AG10803 (cell line): ENCODE results near the gene RANBP3.

Experiments
- DNase-seq: peaks from one replicate; pipeline ENCODE4 v3.0.0; 2010; ENCODE audit warnings: low read depth
- H3K4me3 ChIP-seq: 2 replicates; pipeline ENCODE4 v1.5.1; 2011; ENCODE audit warnings: mild to moderate bottlenecking, low read length, control low read depth
- TF ChIP-seq, protein P1 (sequence below): conservative IDR thresholded peaks from 2 replicates; pipeline ENCODE4 v1.5.1; 2011; ENCODE audit warnings: mild to moderate bottlenecking, low read length, control low read depth, inconsistent platforms

RANBP3 gene

DNA sequence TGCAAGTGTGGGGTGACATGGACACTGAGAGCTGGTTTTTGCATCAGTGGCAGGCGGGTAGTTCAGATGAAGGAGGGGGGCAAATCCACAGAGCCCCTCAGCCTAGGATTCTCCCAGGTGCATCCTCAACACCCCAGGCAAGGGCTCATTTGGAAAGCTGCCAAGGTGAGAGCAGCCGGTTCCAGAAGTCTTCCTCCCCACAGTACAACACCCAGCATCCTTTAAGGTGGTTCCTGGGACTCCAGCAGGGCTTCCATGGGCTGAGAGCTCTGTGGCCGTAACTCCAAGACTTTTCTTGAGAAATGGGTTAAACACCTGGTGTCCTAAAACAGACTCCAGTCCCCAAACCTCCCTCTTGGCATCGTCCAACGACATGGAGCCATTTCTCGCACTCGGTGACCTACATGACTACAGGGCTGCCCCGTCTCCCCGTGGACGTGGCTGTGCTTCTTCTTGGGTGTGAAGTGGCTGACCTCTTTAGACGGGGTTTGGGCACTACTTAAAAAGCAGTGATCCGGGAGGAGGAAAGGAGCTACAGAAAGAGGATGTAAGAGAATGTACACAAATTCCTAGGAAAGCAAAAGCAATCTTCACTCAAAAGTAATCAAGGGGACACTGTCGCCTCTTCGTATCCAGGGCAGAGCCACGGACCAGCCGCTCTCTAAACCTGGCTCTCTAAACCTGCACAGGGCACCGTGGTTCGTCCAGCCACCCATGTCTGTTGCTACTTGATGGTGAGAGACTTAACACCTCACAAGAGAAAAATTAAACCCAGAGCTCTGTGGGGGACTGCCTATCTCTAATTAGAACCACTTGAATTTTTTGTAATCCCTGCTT is 25.5 kb downstream of the RANBP3 start:
- TF ChIP-seq, protein P1, sequence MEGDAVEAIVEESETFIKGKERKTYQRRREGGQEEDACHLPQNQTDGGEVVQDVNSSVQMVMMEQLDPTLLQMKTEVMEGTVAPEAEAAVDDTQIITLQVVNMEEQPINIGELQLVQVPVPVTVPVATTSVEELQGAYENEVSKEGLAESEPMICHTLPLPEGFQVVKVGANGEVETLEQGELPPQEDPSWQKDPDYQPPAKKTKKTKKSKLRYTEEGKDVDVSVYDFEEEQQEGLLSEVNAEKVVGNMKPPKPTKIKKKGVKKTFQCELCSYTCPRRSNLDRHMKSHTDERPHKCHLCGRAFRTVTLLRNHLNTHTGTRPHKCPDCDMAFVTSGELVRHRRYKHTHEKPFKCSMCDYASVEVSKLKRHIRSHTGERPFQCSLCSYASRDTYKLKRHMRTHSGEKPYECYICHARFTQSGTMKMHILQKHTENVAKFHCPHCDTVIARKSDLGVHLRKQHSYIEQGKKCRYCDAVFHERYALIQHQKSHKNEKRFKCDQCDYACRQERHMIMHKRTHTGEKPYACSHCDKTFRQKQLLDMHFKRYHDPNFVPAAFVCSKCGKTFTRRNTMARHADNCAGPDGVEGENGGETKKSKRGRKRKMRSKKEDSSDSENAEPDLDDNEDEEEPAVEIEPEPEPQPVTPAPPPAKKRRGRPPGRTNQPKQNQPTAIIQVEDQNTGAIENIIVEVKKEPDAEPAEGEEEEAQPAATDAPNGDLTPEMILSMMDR, result no peak
- H3K4me3 ChIP-seq, result no peak overlapping the region
- DNase-seq, result no peak

DNA sequence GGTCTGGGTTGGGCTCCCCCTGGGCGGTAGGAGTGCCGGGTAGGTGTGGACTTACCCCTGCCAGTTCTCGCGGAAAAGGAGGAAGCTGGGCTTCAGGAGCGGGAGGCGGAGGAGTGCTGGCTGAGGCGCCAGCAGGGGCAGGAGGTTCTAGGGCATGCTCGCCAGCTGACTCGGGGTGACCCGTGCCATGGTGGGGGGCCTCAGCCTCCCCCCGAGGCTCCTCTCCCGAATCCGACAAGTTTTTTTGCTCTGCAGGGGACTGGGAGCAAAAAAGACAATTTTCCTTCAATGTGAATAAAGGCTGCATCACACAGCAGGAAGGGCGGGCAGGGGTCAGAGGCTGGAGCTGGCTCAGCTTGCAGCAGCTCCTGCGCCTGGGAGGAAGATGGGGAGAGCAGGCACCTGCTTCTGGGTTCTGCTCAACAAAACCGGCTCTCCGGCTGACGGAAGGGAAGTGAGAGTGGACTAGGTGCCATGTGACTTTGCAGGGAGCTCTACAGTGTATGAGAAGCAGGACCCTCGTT is 26.5 kb downstream of the RANBP3 start:
- no peak overlapping the region for H3K4me3 ChIP-seq
- TF ChIP-seq, protein P1, result no peak
- no peak for DNase-seq

DNA sequence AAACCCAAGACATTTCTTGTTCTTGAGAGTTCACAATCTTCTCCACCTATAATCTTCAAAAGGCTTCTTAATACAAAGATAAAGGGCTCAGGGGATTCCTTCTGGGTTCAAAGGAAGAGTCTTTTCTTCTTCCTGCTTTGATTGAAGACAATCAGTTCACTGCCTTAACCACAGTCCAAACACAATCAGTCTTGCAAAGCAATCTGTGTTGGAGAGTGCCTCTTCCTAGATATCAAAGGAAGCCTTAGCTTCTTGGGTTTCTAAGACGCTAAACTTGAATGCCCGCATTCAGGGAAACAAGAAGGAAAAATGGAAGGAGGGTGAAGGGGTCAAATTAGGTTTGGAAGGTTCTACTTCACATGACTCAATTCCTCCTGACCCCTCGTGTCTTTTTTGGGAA is 27.2 kb downstream of the RANBP3 start:
- no peak for DNase-seq
- TF ChIP-seq, protein P1, result no peak
- H3K4me3 ChIP-seq, result no peak overlapping the region

DNA sequence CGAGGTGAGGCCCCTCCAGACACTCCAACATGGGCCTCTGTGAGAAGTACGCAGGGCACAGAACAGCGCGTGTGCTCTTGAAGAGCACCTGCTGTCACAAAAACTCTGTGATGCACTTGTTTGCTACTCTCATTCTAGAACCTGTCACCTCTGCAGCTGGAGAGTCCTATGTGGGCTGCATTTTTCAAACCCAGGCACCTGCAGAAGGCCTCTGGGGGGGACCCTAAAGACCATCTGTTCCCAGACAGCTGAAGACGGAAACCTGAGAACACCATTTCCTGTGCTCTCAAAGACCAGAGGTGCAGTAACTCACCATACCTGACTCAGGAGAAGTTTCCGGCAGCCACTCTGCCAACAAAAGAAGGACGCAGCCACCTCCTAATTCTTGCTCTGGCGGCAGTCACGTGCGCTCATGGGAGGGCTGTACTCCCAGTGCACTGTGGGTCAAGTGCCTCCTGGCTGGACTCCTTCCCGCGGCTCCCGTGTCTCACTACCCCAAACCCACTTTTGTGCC is 28.1 kb downstream of the RANBP3 start:
- DNase-seq, result no peak
- TF ChIP-seq, protein P1, result no peak
- no peak overlapping the region for H3K4me3 ChIP-seq

DNA sequence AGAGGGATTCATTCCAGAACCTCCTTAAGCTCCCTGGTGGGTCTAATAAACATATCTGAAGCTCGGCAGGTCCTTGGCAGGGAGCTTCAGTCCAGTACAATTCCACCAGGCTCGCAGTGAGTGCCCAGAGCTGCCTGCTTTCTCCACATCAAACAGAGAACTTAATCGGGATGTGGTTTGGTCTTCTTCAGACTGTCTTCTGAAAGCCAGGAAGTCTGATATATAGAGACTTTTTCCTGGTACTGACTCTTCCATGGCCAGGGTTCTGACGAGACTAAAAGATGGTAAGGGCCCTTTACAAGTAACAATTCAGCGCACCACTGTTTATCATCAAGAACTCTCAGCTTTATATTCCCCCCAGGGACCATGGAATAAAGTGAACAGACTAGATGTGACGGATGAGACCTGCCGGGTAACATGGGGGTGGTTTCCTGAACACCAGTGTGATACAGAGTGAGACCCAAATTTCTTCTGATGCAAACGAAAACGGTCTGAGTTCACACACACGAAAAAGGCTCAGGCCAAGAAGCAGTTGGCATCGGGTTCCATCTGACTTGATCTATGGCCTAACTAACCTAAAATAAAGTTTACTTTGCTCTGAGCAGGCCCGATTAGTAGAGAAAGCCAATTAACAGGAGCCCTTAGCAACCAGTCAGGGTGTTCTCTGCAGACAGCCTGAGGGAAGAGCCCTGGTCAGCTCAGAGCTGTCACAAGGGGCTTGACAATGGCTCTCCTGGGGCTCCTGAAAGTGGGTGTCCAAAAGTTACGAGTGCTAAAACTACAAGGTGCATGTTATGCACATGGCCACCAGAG is 29.0 kb downstream of the RANBP3 start:
- no peak for DNase-seq
- TF ChIP-seq, protein P1, result no peak
- no peak overlapping the region for H3K4me3 ChIP-seq

DNA sequence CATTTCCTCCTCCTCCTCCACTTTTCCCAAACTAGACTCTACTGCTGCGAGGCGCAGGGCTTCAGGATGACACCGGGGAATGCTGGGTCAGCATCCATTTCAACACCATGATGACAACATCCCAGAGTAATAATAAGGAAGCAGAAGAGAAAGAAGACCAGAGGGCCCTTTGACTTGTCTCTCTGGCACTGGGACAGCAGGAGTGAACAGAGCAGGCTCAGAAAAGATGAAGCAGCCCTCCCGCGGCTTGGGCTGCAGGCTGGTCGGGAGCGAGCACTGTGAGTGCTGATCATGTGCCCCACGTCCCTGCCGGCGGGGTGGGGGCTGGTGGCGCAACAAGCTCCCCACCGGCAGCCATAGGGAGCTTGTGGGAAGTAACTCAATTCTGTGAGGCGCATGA is 30.5 kb downstream of the RANBP3 start:
- peak overlapping the region; percentile 16; the same call in 1 of the 2 replicates for H3K4me3 ChIP-seq
- DNase-seq, result peak; percentile 76
- TF ChIP-seq, protein P1, result no peak
